OCI-LY7 (cell line): Measurements from ENCODE around the gene CD9.

Source experiments
- EZH2phosphoT487 ChIP-seq: fragments of 200-600 bp; sonication (generic); IDR thresholded peaks from 2 replicates; pipeline ENCODE4 v1.6.1; 2018; ENCODE audit warnings: low read depth, borderline replicate concordance, mild to moderate bottlenecking, mixed run types, antibody characterized with exemption, low read length, moderate library complexity, mixed read lengths
- TF ChIP-seq, protein P1 (sequence below): fragments of 200-600 bp; sonication (generic); conservative IDR thresholded peaks from 2 replicates; pipeline ENCODE4 v1.5.1; 2014; ENCODE audit warnings: mild to moderate bottlenecking, antibody characterized with exemption, low read length, moderate library complexity, mixed read lengths

DNA sequence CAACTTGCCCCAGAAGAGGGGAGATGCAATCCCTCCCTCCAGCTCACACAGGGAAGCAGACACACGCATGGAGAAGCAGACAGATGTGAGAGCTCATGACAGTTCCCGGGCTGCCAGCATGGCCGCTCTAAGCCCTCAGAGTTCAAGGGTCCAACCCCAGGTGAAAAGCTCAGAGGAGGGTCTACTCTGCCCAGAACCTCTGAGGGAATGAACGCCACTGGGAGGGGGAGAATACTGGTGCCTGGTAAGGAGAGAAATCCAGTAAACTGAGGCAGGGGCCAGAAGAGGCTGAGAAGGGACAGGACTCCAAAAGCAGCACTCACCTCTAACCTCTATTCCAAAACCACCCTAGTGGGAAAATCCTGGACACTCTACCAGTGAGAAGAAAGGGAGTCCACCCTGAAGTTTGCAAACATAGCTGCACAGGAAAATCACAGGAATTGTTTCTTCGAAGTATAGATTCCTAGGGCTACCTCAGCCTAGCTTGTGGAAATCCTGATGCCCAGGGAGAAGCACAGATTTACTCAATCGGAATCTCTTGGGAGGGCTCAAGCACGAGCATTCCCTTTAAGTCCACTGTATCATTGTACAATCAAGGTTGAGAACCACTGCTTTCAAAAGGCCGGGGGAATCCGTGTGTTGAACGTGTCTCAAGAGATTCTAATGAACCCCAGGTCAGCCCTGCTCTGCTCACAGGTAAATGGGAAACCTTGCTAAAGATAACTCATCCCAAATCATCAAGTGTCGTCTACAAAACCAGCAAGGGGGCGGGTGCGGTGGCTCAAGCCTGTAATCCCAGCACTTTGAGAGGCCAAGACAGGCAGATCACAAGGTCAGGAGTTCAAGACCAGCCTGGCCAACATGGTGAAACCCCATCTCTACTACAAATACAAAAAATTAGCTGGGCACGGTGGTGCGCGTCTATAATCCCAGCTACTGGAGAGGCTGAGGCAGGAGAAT is 76.0 kb downstream of the CD9 start:
- TF ChIP-seq, protein P1, sequence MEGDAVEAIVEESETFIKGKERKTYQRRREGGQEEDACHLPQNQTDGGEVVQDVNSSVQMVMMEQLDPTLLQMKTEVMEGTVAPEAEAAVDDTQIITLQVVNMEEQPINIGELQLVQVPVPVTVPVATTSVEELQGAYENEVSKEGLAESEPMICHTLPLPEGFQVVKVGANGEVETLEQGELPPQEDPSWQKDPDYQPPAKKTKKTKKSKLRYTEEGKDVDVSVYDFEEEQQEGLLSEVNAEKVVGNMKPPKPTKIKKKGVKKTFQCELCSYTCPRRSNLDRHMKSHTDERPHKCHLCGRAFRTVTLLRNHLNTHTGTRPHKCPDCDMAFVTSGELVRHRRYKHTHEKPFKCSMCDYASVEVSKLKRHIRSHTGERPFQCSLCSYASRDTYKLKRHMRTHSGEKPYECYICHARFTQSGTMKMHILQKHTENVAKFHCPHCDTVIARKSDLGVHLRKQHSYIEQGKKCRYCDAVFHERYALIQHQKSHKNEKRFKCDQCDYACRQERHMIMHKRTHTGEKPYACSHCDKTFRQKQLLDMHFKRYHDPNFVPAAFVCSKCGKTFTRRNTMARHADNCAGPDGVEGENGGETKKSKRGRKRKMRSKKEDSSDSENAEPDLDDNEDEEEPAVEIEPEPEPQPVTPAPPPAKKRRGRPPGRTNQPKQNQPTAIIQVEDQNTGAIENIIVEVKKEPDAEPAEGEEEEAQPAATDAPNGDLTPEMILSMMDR = no peak
- TF ChIP-seq EZH2phosphoT487 = no peak
